Caco-2 (cell line): ENCODE results near the gene C20orf204. TPM values are rescaled to one million over a fixed set of nuclear protein-coding genes. Genes with fewer than 3 reads are reported as not detected.

Experiments
- BruUV-seq: library from RNA; stranded (reverse); fragments of 400-500 nt; replicated peaks from 2 replicates; lab custom pipeline; 2021; lab: Mats Ljungman, UMichigan
- CTCF ChIA-PET: fragments of 300-600 bp; sonication (Branson Sonifier 250); formaldehyde crosslinking; loops from one replicate; lab custom pipeline; 2022; ENCODE audit warnings: antibody characterized with exemption; lab: Charles Lee
- POLR2A ChIA-PET: fragments of 300-600 bp; sonication (Branson Sonifier 250); formaldehyde crosslinking; loops from one replicate; lab custom pipeline; 2022; ENCODE audit warnings: antibody characterized with exemption; lab: Charles Lee
- DNase-seq, 2 experiments: peaks; one replicate each; pipeline versions ENCODE4 v3.0.0 to v3.0.0-alpha.2; 2020 to 2022
- H3K27me3 ChIP-seq: replicated peaks from 2 replicates; pipeline ENCODE4 v1.6.0; 2011; ENCODE audit warnings: low read length; ENCODE audit not compliant: control insufficient read depth, insufficient read depth
- H3K36me3 ChIP-seq: 2 replicates; pipeline ENCODE4 v1.5.1; 2011; ENCODE audit warnings: low read length; ENCODE audit not compliant: control insufficient read depth, insufficient read depth
- H3K4me1 ChIP-seq: fragments of 250-450 bp; sonication (Bioruptor Pico); 2 replicates; pipeline ENCODE4 v1.5.1; 2020; ENCODE audit warnings: mild to moderate bottlenecking
- H3K4me3 ChIP-seq: 2 replicates; pipeline ENCODE4 v1.5.1; 2011; ENCODE audit warnings: low read depth, mild to moderate bottlenecking, control low read depth, low read length
- H3K9me3 ChIP-seq: fragments of 250-450 bp; sonication (Bioruptor Pico); 2 replicates; pipeline ENCODE4 v1.5.1; 2020; ENCODE audit warnings: mild to moderate bottlenecking, moderate library complexity
- H3K27ac Mint-ChIP-seq: one replicate; pipeline ENCODE4 v1.8.0; 2022; ENCODE audit warnings: mixed read lengths; ENCODE audit not compliant: unreplicated experiment
- H3K27me3 Mint-ChIP-seq: one replicate; pipeline ENCODE4 v1.8.0; 2022; ENCODE audit warnings: mixed read lengths; ENCODE audit not compliant: insufficient read depth, unreplicated experiment
- H3K36me3 Mint-ChIP-seq: one replicate; pipeline ENCODE4 v1.8.0; 2022; ENCODE audit warnings: mild to moderate bottlenecking, mixed read lengths; ENCODE audit not compliant: insufficient read depth, unreplicated experiment
- H3K4me1 Mint-ChIP-seq: one replicate; pipeline ENCODE4 v1.8.0; 2022; ENCODE audit warnings: low read depth, mixed read lengths; ENCODE audit not compliant: unreplicated experiment
- H3K4me3 Mint-ChIP-seq: one replicate; pipeline ENCODE4 v1.8.0; 2022; ENCODE audit warnings: mild to moderate bottlenecking, moderate library complexity, mixed read lengths; ENCODE audit not compliant: unreplicated experiment
- H3K9me3 Mint-ChIP-seq: one replicate; pipeline ENCODE4 v1.8.0; 2022; ENCODE audit warnings: mixed read lengths; ENCODE audit not compliant: unreplicated experiment
- intact Hi-C: fragments of 100-400 bp; cut with micrococcal nuclease; formaldehyde crosslinking; loops from one replicate; pipeline ENCODE4 v1.10.0; 2022; ENCODE audit not compliant: unreplicated experiment
- total RNA-seq: library from RNA; stranded (reverse); gene quantifications from 2 replicates; pipeline ENCODE4 v1.2.3, GENCODE V29; 2022
- TF ChIP-seq, protein P1 (sequence below), 2 experiments: fragments of 200-600 bp in 1 of 2; IDR thresholded peaks; 1 replicate in 1 of 2; 2 replicates in 1 of 2; pipeline versions ENCODE4 v1.5.1 to v1.8.0; 2011 to 2022; ENCODE audit warnings: antibody characterized with exemption in 1 of 2, control low read depth in 1 of 2, inconsistent platforms in 1 of 2, low read depth in 1 of 2, low read length in 1 of 2, mild to moderate bottlenecking in 1 of 2, moderate library complexity in 1 of 2; ENCODE audit not compliant: insufficient read depth in 1 of 2, severe bottlenecking in 1 of 2, unreplicated experiment in 1 of 2

C20orf204 gene
- total RNA-seq, 1 experiment from 2014 or later: 3.2 TPM

DNA sequence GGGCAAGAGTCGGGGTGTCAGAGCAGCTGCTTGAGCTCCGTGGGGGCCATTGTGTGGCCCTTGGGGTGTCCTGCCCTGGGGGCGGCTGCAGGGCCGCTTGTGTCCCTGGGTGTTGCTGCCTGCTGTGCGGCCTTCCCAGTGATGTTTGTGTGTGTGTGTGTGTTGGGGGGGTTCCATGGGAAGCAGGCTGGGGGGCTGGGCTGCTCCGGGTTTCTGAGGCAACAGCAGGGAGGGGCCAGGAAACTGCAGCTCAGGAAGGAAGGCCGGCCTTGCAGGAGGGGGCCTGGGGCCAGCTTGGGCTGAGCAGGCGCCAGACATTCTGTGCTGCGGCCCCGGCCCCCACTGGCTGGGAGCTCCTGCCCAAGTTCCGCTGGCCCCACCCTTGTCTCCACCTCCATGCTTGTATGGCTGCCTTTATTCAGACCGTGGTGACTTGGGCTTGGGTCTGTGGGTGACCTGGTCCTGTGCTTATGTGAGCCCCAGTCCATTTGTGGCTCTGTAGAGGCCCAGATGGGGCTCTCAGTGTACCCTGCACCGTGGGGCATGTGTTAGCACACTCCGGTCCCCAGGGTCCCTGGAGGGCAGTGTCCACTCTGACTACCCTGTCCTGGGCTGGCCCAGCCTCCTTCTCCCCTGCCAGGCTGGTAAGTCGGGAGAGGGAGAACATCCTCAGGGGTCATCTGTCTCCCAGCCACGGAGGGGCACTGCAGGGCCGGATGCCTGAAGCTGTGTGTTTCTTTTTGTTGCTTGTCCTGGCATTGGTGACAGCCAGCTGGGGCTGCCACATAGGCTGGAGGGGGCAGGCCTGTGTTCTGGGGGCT, 18.1 kb downstream of the C20orf204 start:
- H3K4me1 ChIP-seq: peaks cover 17% of the 10 kb centered on the region
- Mint-ChIP-seq H3K4me1 (peaks cover 7% of the 10 kb centered on the region), H3K36me3 (peaks cover 6% of the 10 kb centered on the region), H3K27ac (no peak overlapping the region), H3K9me3 (no peaks in the 10 kb centered on the region), H3K4me3 (no peak overlapping the region), H3K27me3 (peaks cover under 1% of the 10 kb centered on the region)
- no peaks in the 10 kb centered on the region for H3K9me3 ChIP-seq
- intact Hi-C loops: no loop called here
- POLR2A ChIA-PET: interaction anchor here (0.6 to 1.7 kb wide), 4 partner anchors 9 to 516 kb away, joined by 3 to 8 read pairs (median 3); partner anchors contain the start of gene TCEA2
- no TSS peak for BruUV-seq
- DNase-seq: peak in 1 of 2 experiments; percentile 59
- no peaks in the 10 kb centered on the region; the same call in 1 of the 2 replicates for H3K27me3 ChIP-seq
- H3K36me3 ChIP-seq: no peaks in the 10 kb centered on the region
- CTCF ChIA-PET: interaction anchor here (0.6 to 8.0 kb wide), 4 partner anchors 9 to 73 kb away, joined by 3 to 64 read pairs (median 6); partner anchors contain the start of genes PRPF6 and TCEA2
- no peak overlapping the region for H3K4me3 ChIP-seq
- TF ChIP-seq, protein P1, sequence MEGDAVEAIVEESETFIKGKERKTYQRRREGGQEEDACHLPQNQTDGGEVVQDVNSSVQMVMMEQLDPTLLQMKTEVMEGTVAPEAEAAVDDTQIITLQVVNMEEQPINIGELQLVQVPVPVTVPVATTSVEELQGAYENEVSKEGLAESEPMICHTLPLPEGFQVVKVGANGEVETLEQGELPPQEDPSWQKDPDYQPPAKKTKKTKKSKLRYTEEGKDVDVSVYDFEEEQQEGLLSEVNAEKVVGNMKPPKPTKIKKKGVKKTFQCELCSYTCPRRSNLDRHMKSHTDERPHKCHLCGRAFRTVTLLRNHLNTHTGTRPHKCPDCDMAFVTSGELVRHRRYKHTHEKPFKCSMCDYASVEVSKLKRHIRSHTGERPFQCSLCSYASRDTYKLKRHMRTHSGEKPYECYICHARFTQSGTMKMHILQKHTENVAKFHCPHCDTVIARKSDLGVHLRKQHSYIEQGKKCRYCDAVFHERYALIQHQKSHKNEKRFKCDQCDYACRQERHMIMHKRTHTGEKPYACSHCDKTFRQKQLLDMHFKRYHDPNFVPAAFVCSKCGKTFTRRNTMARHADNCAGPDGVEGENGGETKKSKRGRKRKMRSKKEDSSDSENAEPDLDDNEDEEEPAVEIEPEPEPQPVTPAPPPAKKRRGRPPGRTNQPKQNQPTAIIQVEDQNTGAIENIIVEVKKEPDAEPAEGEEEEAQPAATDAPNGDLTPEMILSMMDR (IDR thresholded peaks at IDR 0.05; ENCODE audit: insufficient read depth in 1 of 2, low read depth in 1 of 2, low read length in 1 of 2, severe bottlenecking in 1 of 2, unreplicated experiment in 1 of 2): peak; percentile 9 to 40

DNA sequence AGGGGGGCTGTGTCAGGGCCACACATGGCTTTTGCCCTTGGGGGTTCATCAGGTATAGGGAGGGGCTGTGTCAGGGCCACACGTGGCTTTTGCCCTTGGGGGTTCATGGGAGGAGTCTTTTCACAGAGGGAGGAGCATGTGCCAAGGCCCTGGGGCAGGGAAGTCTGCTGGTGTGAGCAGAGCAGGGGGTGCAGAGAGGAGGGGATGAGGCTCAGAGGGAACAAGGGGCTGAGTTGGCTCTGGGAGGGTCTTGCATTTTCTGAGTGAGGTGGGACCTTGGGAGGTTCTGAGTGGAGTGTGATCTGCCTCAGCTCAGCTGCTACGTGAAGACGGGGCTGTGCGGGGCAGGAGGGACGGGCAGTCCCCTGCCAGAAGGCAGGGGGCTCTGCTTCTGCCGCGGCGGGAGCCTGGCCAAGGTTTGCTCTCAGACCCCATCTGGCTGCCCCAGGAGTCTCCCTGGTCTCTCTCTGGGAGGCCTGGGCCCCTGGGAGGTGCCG, 19.5 kb downstream of the C20orf204 start:
- H3K4me3 ChIP-seq: no peak overlapping the region
- CTCF ChIA-PET: interaction anchor here (0.6 to 8.0 kb wide), 2 partner anchors 17 to 159 kb away, joined by 3 to 64 read pairs; no protein-coding TSS in a partner anchor
- intact Hi-C loops: no loop called here
- Mint-ChIP-seq H3K27ac (no peak overlapping the region), H3K4me1 (peaks cover 7% of the 10 kb centered on the region), H3K4me3 (no peak overlapping the region), H3K36me3 (peaks cover 6% of the 10 kb centered on the region), H3K9me3 (no peaks in the 10 kb centered on the region), H3K27me3 (no peaks in the 10 kb centered on the region)
- H3K27me3 ChIP-seq: no peaks in the 10 kb centered on the region; the same call in 1 of the 2 replicates
- TF ChIP-seq, protein P1 (IDR thresholded peaks at IDR 0.05; ENCODE audit: insufficient read depth in 1 of 2, low read depth in 1 of 2, low read length in 1 of 2, severe bottlenecking in 1 of 2, unreplicated experiment in 1 of 2): no peak
- peaks cover 14% of the 10 kb centered on the region for H3K4me1 ChIP-seq
- no peak for DNase-seq
- POLR2A ChIA-PET: no interaction called here
- no TSS peak for BruUV-seq
- H3K9me3 ChIP-seq: no peaks in the 10 kb centered on the region
- H3K36me3 ChIP-seq: no peaks in the 10 kb centered on the region

DNA sequence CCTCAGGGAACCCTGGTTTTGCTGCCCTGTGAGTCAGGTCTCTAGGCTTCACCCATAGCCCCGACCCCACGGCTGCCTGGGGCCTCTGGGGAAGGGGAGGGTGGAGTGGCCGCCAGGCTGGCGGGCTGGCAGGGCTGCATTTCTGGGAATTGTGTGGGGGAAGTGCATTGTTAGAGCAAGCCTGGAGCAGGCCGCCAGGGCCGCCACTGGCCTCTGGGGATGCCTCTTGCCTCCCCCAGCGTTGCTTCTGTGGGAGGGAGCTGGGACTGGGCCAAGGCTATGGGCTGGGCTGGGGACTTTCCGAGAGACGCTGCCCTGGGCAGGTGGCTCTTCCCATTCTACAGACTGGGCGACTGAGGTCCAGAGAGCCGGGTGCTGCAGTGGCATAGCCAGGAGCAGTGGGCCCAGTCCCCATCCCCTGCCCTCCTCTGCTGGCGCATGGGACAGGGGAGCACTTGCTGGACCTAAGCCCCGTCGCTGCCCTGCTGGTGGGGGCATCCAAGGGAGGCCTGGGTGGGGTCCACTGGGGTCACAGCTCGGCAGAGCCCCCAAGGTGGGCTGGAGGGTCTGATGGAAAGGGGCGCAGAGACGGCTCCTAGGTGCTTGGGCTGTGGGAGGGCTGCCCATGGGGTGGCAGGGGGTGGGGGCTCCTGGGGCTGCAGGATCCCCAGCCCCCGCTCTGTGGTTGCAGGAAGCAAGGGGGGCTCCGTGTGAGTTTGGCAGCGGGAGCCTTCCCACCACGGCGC, 20.1 kb downstream of the C20orf204 start:
- peaks cover 14% of the 10 kb centered on the region for H3K4me1 ChIP-seq
- BruUV-seq: no TSS peak
- H3K9me3 ChIP-seq: no peaks in the 10 kb centered on the region
- no peak overlapping the region for H3K4me3 Mint-ChIP-seq
- CTCF ChIA-PET: interaction anchor here (8.0 kb wide), 1 partner anchor 17 kb away, joined by 64 read pairs; no protein-coding TSS in a partner anchor
- intact Hi-C loops: loop anchor here (2.0 kb wide), 1 partner anchor 77 kb away; the partner anchor contains the start of gene SAMD10
- POLR2A ChIA-PET: no interaction called here
- H3K27me3 Mint-ChIP-seq: no peaks in the 10 kb centered on the region
- TF ChIP-seq, protein P1 (IDR thresholded peaks at IDR 0.05; ENCODE audit: insufficient read depth in 1 of 2, low read depth in 1 of 2, low read length in 1 of 2, severe bottlenecking in 1 of 2, unreplicated experiment in 1 of 2): no peak
- DNase-seq: no peak
- H3K27me3 ChIP-seq: no peaks in the 10 kb centered on the region
- no peaks in the 10 kb centered on the region for H3K9me3 Mint-ChIP-seq
- peaks cover 6% of the 10 kb centered on the region for H3K36me3 Mint-ChIP-seq
- no peak overlapping the region for H3K27ac Mint-ChIP-seq
- no peak overlapping the region for H3K4me3 ChIP-seq
- peaks cover 7% of the 10 kb centered on the region for H3K4me1 Mint-ChIP-seq
- H3K36me3 ChIP-seq: no peaks in the 10 kb centered on the region
